H1 (cell line): ENCODE measurements around the gene ZMPSTE24. TPM values are rescaled to one million over a fixed set of nuclear protein-coding genes. Genes with fewer than 3 reads are reported as not detected.

Experiments
- CTCF ChIA-PET: fragments of 300-600 bp; sonication (Branson Sonifier 250); formaldehyde crosslinking; loops from one replicate; lab custom pipeline; 2021; ENCODE audit not compliant: partially characterized antibody; lab: Charles Lee
- POLR2A ChIA-PET: fragments of 300-600 bp; sonication (Branson Sonifier 250); formaldehyde crosslinking; loops from one replicate; lab custom pipeline; 2021; ENCODE audit warnings: inconsistent platforms; ENCODE audit not compliant: partially characterized antibody; lab: Charles Lee
- DNase-seq, 2 experiments: peaks; one replicate each; pipeline versions ENCODE4 v3.0.0 to v3.0.0-alpha.2; 2010 to 2022; ENCODE audit warnings: low spot score in 2 of 2, low read depth in 1 of 2, mixed read lengths in 1 of 2
- FAIRE-seq: peaks from 2 replicates; lab custom pipeline; 2011; peaks lifted over from hg19 to GRCh38; lab: Jason Lieb, UNC
- H2AFZ ChIP-seq: 2 replicates; pipeline ENCODE4 v1.8.1; 2012; ENCODE audit warnings: low read length, inconsistent platforms
- H2AK5ac ChIP-seq: 2 replicates; pipeline ENCODE4 v1.6.1; 2013; ENCODE audit warnings: low read depth, low read length
- H2BK120ac ChIP-seq: replicated peaks from 2 replicates; pipeline ENCODE3; 2013; ENCODE audit warnings: low read depth, low read length, inconsistent platforms
- H2BK12ac ChIP-seq: 2 replicates; pipeline ENCODE4 v1.6.1; 2013; ENCODE audit warnings: low read depth, low read length
- H2BK15ac ChIP-seq: 2 replicates; pipeline ENCODE4 v1.6.1; 2013; ENCODE audit warnings: low read length
- H2BK20ac ChIP-seq: 2 replicates; pipeline ENCODE4 v1.6.1; 2013; ENCODE audit warnings: low read length
- H2BK5ac ChIP-seq: 2 replicates; pipeline ENCODE4 v1.6.1; 2013; ENCODE audit warnings: low read depth, low read length
- H3K14ac ChIP-seq: 2 replicates; pipeline ENCODE4 v1.6.1; 2013; ENCODE audit warnings: inconsistent platforms; ENCODE audit not compliant: insufficient read length
- H3K18ac ChIP-seq: 2 replicates; pipeline ENCODE4 v1.6.1; 2013; ENCODE audit warnings: low read length; ENCODE audit errors: extremely low read depth
- H3K23ac ChIP-seq: 2 replicates; pipeline ENCODE4 v1.6.1; 2013; ENCODE audit warnings: inconsistent platforms; ENCODE audit not compliant: insufficient read length
- H3K23me2 ChIP-seq: 2 replicates; pipeline ENCODE4 v1.6.1; 2013; ENCODE audit warnings: low read depth, low read length
- H3K27ac ChIP-seq: 2 replicates; pipeline ENCODE4 v1.6.1; 2011; ENCODE audit warnings: low read depth, low read length, inconsistent platforms
- H3K27me3 ChIP-seq, 4 experiments: replicated peaks in 1 of 4; 1 replicate in 1 of 4; 2 replicates in 3 of 4; pipeline versions ENCODE4 v1.6.1 to v1.8.1; 2011 to 2013; ENCODE audit warnings: low read length in 3 of 4, mild to moderate bottlenecking in 3 of 4, inconsistent platforms in 2 of 4, mixed read lengths in 2 of 4, moderate library complexity in 1 of 4; ENCODE audit not compliant: control insufficient read depth in 3 of 4, insufficient read depth in 3 of 4; ENCODE audit errors: extremely low read depth in 1 of 4
- H3K36me3 ChIP-seq, 4 experiments: 2 replicates each; pipeline versions ENCODE4 v1.6.1 to v1.8.1; 2011 to 2013; ENCODE audit warnings: mild to moderate bottlenecking in 4 of 4, low read length in 3 of 4, moderate library complexity in 2 of 4, control low read depth in 1 of 4, inconsistent platforms in 1 of 4; ENCODE audit not compliant: insufficient read depth in 4 of 4, control insufficient read depth in 2 of 4
- H3K4ac ChIP-seq: replicated peaks from 2 replicates; pipeline ENCODE3; 2013; ENCODE audit warnings: low read length, low read depth, mixed read lengths, inconsistent platforms; ENCODE audit not compliant: insufficient read length
- H3K4me1 ChIP-seq, 4 experiments: replicated peaks in 1 of 4; 1 replicate in 1 of 4; 2 replicates in 3 of 4; pipeline versions ENCODE4 v1.6.1 to v1.8.1; 2011 to 2013; ENCODE audit warnings: low read length in 3 of 4, inconsistent platforms in 2 of 4, mixed read lengths in 1 of 4; ENCODE audit not compliant: insufficient read depth in 4 of 4, control insufficient read depth in 3 of 4
- H3K4me2 ChIP-seq, 2 experiments: 2 replicates each; pipeline versions ENCODE4 v1.6.1 to v1.8.1; 2011 to 2013; ENCODE audit warnings: low read depth in 2 of 2, low read length in 2 of 2, control low read depth in 1 of 2, inconsistent platforms in 1 of 2, mild to moderate bottlenecking in 1 of 2; ENCODE audit not compliant: insufficient read depth in 1 of 2
- H3K4me3 ChIP-seq, 4 experiments: fragments of 200-600, 300-600 bp in 1 of 4; sonication (generic), shearing (Covaris generic), sonication (Bioruptor Twin) in 1 of 4; 2 replicates each; pipeline versions ENCODE4 v1.5.1 to v1.8.1; 2011 to 2016; ENCODE audit warnings: low read length in 4 of 4, low read depth in 3 of 4, control low read depth in 2 of 4, inconsistent platforms in 2 of 4, mild to moderate bottlenecking in 2 of 4, mixed read lengths in 1 of 4, moderate library complexity in 1 of 4; ENCODE audit not compliant: insufficient read depth in 2 of 4; ENCODE audit errors: extremely low read depth in 1 of 4
- H3K56ac ChIP-seq: replicated peaks from 2 replicates; pipeline ENCODE3; 2013; ENCODE audit warnings: low read depth, mild to moderate bottlenecking, mixed read lengths, low read length, inconsistent platforms; ENCODE audit not compliant: insufficient read length
- H3K79me1 ChIP-seq: 2 replicates; pipeline ENCODE4 v1.6.1; 2013; ENCODE audit warnings: low read depth, low read length, control low read depth
- H3K79me2 ChIP-seq, 2 experiments: 2 replicates each; pipeline versions ENCODE4 v1.6.1 to v1.8.1; 2012 to 2013; ENCODE audit warnings: low read length in 2 of 2, mild to moderate bottlenecking in 2 of 2, inconsistent platforms in 1 of 2; ENCODE audit not compliant: insufficient read depth in 2 of 2, control insufficient read depth in 1 of 2
- H3K9ac ChIP-seq, 4 experiments: replicated peaks in 1 of 4; 1 replicate in 1 of 4; 2 replicates in 3 of 4; pipeline versions ENCODE4 v1.6.1 to v1.8.1; 2011 to 2013; ENCODE audit warnings: low read depth in 3 of 4, low read length in 3 of 4, control low read depth in 2 of 4, mild to moderate bottlenecking in 2 of 4, moderate library complexity in 2 of 4, inconsistent platforms in 1 of 4; ENCODE audit errors: extremely low read depth in 1 of 4
- H3K9me3 ChIP-seq, 2 experiments: 2 replicates each; pipeline versions ENCODE4 v1.6.1 to v1.8.1; 2012 to 2013; ENCODE audit warnings: mild to moderate bottlenecking in 2 of 2, moderate library complexity in 2 of 2, control low read depth in 1 of 2, inconsistent platforms in 1 of 2, low read depth in 1 of 2, low read length in 1 of 2, mixed read lengths in 1 of 2; ENCODE audit not compliant: insufficient read depth in 2 of 2
- H4K20me1 ChIP-seq, 2 experiments: replicated peaks in 1 of 2; 2 replicates each; pipeline versions ENCODE3 to v1.8.1; 2011 to 2013; ENCODE audit warnings: inconsistent platforms in 2 of 2, low read length in 2 of 2, mild to moderate bottlenecking in 1 of 2; ENCODE audit not compliant: insufficient read depth in 2 of 2, control insufficient read depth in 1 of 2
- H4K5ac ChIP-seq: 2 replicates; pipeline ENCODE4 v1.6.1; 2013; ENCODE audit warnings: low read length, low read depth, mixed read lengths, inconsistent platforms; ENCODE audit not compliant: insufficient read length
- H4K8ac ChIP-seq: 2 replicates; pipeline ENCODE4 v1.8.0; 2013; ENCODE audit warnings: mild to moderate bottlenecking, moderate library complexity, low read length, inconsistent platforms; ENCODE audit not compliant: insufficient read depth; ENCODE audit errors: extremely low read depth
- H4K91ac ChIP-seq: replicated peaks from 2 replicates; pipeline ENCODE3; 2013; ENCODE audit warnings: low read length, mixed read lengths, inconsistent platforms; ENCODE audit not compliant: insufficient read length
- CHD2 ChIP-seq: IDR thresholded peaks from 2 replicates; pipeline ENCODE4 v1.6.1; 2012; ENCODE audit warnings: low read length, improper control_type of control experiment
- CTCF ChIP-seq, 3 experiments: IDR thresholded peaks; 1 replicate in 2 of 3; 2 replicates in 1 of 3; pipeline versions ENCODE4 v1.5.1 to v1.6.1; 2011; ENCODE audit warnings: low read length in 3 of 3, mild to moderate bottlenecking in 3 of 3, inconsistent platforms in 2 of 3, low read depth in 1 of 3, moderate library complexity in 1 of 3; ENCODE audit not compliant: insufficient read depth in 1 of 3; ENCODE audit errors: control extremely low read depth in 1 of 3
- E2F6 ChIP-seq: IDR thresholded peaks from 2 replicates; pipeline ENCODE4 v1.6.1; 2012; ENCODE audit warnings: inconsistent platforms
- EZH2 ChIP-seq: fragments of 200-600 bp; sonication (generic); IDR thresholded peaks from 2 replicates; pipeline ENCODE4 v1.7.1; 2012; ENCODE audit warnings: low read depth, mild to moderate bottlenecking, moderate library complexity, low read length, inconsistent platforms; ENCODE audit not compliant: severe bottlenecking
- FOSL1 ChIP-seq: IDR thresholded peaks from 2 replicates; pipeline ENCODE4 v1.6.1; 2011; ENCODE audit warnings: mild to moderate bottlenecking, low read depth, low read length, moderate library complexity; ENCODE audit not compliant: insufficient read depth
- HDAC6 ChIP-seq: IDR thresholded peaks from one replicate; pipeline ENCODE4 v1.7.1; 2012; ENCODE audit warnings: low read depth, mild to moderate bottlenecking, inconsistent platforms, low read length, moderate library complexity
- KDM1A ChIP-seq: fragments of 200-600, 300-600 bp; sonication (generic); IDR thresholded peaks from 2 replicates; pipeline ENCODE4 v1.7.1; 2016; ENCODE audit warnings: mild to moderate bottlenecking, low read length, borderline replicate concordance
- KDM5A ChIP-seq: fragments of 200-600 bp; IDR thresholded peaks from 2 replicates; pipeline ENCODE4 v1.7.1; 2012; ENCODE audit warnings: mild to moderate bottlenecking, low read length, inconsistent platforms, mixed read lengths
- SAP30 ChIP-seq: fragments of 300-600 bp; sonication (generic); IDR thresholded peaks from 2 replicates; pipeline ENCODE4 v1.7.1; 2012; ENCODE audit warnings: low read length, moderate library complexity, mild to moderate bottlenecking, inconsistent platforms; ENCODE audit not compliant: insufficient read depth, insufficient replicate concordance
- TBP ChIP-seq: IDR thresholded peaks from 2 replicates; pipeline ENCODE4 v1.6.1; 2011; ENCODE audit warnings: low read depth, low read length, improper control_type of control experiment
- TCF12 ChIP-seq: IDR thresholded peaks from 2 replicates; pipeline ENCODE4 v1.6.1; 2011; ENCODE audit warnings: low read depth, mild to moderate bottlenecking, low read length
- WGBS, 2 experiments: shearing (Covaris generic) in 1 of 2; methylation state at CpG; one replicate each; pipeline versions ENCODE4 v1.1.6 to v1.1.7; 2013 to 2015; ENCODE audit warnings: low lambda C conversion rate in 2 of 2, mixed read lengths in 2 of 2, inconsistent platforms in 1 of 2, low coverage in 1 of 2, missing lambda C conversion rate in 1 of 2; ENCODE audit not compliant: insufficient replicate concordance in 2 of 2, insufficient coverage in 1 of 2, insufficient read length in 1 of 2; ENCODE audit errors: extremely low coverage in 1 of 2, missing lambda C conversion rate in 1 of 2; 5-methylcytosine and 5-hydroxymethylcytosine counted together
- polyA plus RNA-seq, 7 experiments: library from polyadenylated mRNA; depleted of rRNA in 3 of 7; stranded (reverse) in 5 of 7; unstranded in 2 of 7; fragments of >200 nt in 5 of 7; fragments of 200-250 nt in 2 of 7; gene quantifications; 1 replicate in 5 of 7; 2 replicates in 1 of 7; 4 replicates in 1 of 7; pipeline versions ENCODE4 v1.2.1 to v1.2.3, GENCODE V29; 2011 to 2013; ENCODE audit warnings: missing spikeins in 2 of 7, mixed read lengths in 2 of 7
- total RNA-seq: library from RNA; stranded (reverse); fragmentation: NEBNext Ultra II Directional; extraction: Animal tissue kit (Norgen Biotek cat#: 25700); gene quantifications from 2 replicates; pipeline ENCODE4 v1.2.1, GENCODE V29; 2021

Gene ZMPSTE24
- total and polyA plus RNA-seq, 2 of the 8 experiments (the other 6 are each of a cell fraction or from before 2014, with no cell fraction given): 12.7 to 42.9 TPM

- Histone ChIP-seq H3K4ac (no peak overlapping the region), H3K56ac (no peak overlapping the region), H3K27ac (no peak overlapping the region), H3K4me2 (no peak overlapping the region), H2BK120ac (no peak overlapping the region), H3K23ac (no peak overlapping the region), H4K5ac (no peak overlapping the region), H3K18ac (no peak overlapping the region), H3K4me3 (no peak overlapping the region), H2BK12ac (no peak overlapping the region), H3K79me1 (no peaks in the 10 kb centered on the region), H4K91ac (no peak overlapping the region), H2AK5ac (no peak overlapping the region), H2AFZ (no peak overlapping the region), H2BK15ac (no peak overlapping the region), H3K4me1 (no peaks in the 10 kb centered on the region; a peak in 1 of 7 replicates), H4K8ac (no peak overlapping the region), H3K36me3 (no peaks in the 10 kb centered on the region), H4K20me1 (peaks cover 0 to 1% of the 10 kb centered on the region in 2 experiments), H3K14ac (no peak overlapping the region), H3K23me2 (no peaks in the 10 kb centered on the region), H2BK5ac (no peak overlapping the region), H3K9me3 (no peaks in the 10 kb centered on the region), H3K9ac (no peak overlapping the region), H3K79me2 (peaks cover 0 to 8% of the 10 kb centered on the region in 2 experiments; a peak in 2 of 4 replicates), H2BK20ac (no peak overlapping the region), H3K27me3 (no peaks in the 10 kb centered on the region)
- DNase-seq (no peak), FAIRE-seq (no peak)
- ChIA-PET POLR2A (no interaction called here), CTCF (no interaction called here)
- WGBS, 2 experiments: 83% methylated on average over 2 of the region's 2 CpGs; no CpG with 5 or more reads in 1 of the 2 experiments
- no peak for TF ChIP-seq SAP30
- no peak for TF ChIP-seq TBP
- no peak for TF ChIP-seq HDAC6
- no peak for TF ChIP-seq E2F6
- TF ChIP-seq FOSL1: no peak
- TF ChIP-seq KDM5A: no peak
- no peak for TF ChIP-seq CHD2
- no peak for TF ChIP-seq TCF12
- TF ChIP-seq KDM1A: no peak
- no peak for TF ChIP-seq CTCF (IDR thresholded peaks at IDR 0.05; ENCODE audit: control extremely low read depth in 1 of 3, insufficient read depth in 1 of 3, low read depth in 1 of 3, low read length in 3 of 3)
- no peak for TF ChIP-seq EZH2
Measured at GRCh38 chr1:40252601-40253000, 5.4 kb upstream of the ZMPSTE24 start.
